ENCODE data around the gene CACNA1B.
"Not testable (repeated sequence)": the region's sequence is repeated elsewhere in the genome, so short reads cannot be mapped to it uniquely, and the experiment has no call there.

The CACNA1B gene

DNA sequence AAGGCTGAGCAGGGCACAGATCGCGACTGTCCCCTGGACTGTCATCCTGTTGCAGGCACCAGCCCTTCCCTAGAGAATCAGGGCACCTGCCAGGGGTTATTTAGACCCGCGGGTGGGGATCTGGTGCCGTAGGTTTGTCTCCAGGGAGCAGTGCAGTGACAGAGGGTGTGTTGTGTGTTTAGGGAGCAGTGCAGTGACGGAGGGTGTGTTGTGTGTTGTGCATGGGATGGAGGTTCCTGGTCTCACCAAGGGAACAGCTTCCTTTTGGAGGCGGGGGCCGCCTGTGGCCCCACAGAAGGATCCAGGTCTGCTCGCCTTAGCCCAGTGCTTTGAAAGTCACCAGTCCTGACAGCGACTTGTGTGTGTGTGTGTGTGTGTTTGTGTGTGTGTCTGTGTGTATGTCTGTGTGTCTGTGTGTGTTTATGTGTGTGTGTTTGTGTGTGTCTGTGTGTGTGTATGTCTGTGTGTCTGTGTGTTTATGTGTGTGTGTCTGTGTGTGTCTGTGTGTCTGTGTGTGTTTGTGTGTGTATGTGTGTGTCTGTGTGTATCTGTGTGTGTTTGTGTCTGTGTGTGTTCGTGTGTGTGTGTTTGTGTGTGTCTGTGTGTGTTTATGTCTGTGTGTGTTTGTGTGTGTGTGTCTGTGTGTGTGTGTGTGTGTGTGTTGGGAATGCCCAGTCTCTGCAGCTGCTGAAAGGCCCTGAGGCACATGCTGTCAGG is 265.1 kb downstream of the CACNA1B start:
- not testable (repeated sequence) for DNase-seq (ENCODE audit: low read depth, low spot score)

DNA sequence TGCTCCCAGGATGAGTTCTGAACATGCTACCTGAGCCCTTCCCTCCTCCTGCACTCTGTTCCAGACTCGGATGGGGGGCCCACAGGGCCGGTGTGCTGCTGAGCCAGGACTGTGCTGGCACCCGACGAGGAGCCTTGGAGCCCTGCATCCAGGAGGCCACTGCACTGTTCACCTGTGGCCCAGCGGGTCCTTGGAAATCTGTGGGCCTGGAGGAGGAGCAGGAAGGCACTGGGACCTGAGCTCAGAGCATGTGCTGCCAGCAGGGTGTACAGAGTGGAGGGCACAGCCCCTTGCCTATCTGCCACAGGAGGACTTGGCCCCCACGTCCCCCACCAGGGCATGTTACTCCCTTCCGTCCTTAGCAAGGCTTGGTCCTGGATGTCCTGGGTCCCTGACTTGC is 265.9 kb downstream of the CACNA1B start:
- DNase-seq (ENCODE audit: low read depth, low spot score), result not testable (repeated sequence)

DNA sequence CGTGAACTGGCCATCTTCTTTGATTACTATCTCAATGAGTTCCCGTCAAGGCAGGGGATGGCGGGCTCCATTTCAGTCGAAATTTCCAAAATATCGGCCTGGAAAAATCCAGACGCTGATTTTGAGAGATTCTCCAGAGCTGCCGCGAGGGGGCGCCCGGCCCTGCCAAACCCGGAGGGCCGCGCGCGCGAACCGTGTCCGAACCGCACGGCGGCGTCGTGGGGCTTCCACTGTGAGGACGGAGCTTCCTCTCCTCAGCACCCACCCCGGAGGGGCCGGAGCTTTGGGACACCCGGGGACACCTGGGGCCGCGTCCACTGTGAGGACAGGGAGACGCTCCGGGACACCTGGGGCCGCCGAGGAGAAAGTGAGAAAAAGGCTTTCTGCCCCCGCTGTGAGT is 270.0 kb downstream of the CACNA1B start:
- not testable (repeated sequence) for DNase-seq (ENCODE audit: low read depth, low spot score)

DNA sequence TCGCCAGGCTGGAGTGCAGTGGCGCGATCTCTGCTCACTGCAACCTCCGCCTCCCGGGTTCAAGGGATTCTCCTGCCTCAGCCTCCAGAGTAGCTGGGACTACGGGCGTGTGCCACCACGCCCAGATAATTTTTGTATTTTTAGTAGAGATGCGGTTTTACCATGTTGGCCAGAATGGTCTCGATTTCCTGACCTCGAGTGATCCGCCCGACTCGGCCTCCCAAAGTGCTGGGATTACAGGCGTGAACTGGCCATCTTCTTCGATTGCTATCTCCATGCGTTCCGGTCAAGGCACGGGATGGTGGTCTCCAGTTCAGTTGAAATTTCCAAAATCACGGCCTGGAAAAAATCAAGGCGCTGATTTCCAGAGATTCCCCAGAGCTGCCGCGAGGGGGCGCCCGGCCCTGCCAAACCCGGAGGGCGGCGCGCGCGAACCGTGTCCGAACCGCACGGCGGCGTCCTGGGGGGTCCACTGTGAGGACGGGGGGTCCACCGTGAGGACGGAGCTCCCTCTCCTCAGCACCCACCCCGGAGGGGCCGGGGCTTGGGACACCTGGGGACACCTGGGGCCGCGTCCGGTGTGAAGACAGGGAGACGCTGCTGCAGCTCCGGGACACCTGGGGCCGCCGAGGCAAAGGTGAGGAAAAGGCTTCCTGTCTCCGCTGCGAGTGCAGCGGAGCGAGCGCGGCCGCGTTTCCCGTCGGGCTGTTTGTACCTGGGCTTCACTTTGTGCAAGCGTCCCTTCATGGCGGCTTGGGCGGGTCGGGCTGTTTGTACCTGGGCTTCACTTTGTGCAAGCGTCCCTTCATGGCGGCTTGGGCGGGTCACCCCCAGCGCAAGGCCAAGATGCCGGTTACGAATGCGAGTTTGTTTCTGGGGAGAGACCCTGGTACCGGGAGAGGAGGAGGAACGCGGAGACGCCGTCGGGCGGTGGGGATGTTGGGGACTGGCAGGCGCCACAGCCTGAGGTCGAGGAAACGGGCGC is 272.4 kb downstream of the CACNA1B start:
- DNase-seq (ENCODE audit: low read depth, low spot score), result not testable (repeated sequence)

DNA sequence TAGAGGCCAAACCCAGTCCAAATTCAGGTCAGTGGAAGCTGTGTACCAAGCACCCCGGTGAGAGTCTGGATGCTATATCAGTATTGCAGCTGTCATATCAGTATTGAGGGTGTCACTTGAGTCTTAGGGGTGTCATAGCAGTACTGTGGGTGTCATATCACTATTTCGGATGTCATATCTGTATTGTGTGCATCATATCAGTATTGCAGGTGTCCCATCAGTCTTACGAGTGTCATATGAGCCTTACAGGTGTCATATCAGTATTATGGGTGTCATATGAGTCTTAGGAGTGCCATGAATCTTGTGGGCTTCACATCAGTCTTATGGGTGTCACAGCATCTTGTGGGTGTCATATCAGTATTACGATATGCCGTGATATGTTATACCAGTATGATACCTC is 278.2 kb downstream of the CACNA1B start:
- not testable (repeated sequence) for DNase-seq (ENCODE audit: low read depth, low spot score)

DNA sequence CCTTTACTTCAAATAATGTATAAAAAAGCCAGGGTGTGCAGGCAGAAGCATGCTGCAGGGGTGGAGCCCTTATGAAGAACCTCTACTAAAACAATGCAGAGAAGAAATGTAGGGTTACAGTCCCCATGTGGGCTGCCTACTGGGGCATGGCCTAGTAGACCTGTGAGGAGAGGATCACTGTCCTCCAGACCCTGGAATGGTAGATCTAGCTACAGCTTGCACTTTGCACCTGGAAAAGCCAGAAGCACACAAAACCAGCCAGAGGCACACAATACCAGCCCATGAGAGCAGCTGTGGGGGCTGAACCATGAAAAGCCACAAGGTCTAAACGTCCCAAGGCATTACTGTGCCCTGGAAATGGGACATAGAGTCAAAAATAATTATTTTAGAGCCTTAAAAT is 289.2 kb downstream of the CACNA1B start:
- not testable (repeated sequence) for DNase-seq (ENCODE audit: low read depth, low spot score)

Measured in brain pericyte (primary cell).